HepG2 (cell line): Measurements from ENCODE around the gene ZNF492. TPM values are rescaled to one million over a fixed set of nuclear protein-coding genes. Genes with fewer than 3 reads are reported as not detected.

Source experiments
- ATAC-seq: fragments of 200-7000 bp; cut with Tn5 transposase; 3 replicates; pipeline ENCODE4 v1.9.1; 2020; ENCODE audit warnings: mild to moderate bottlenecking, moderate library complexity
- BruUV-seq: library from RNA; stranded (reverse); fragments of 400-500 nt; replicated peaks from 2 replicates; lab custom pipeline; 2021; lab: Mats Ljungman, UMichigan
- CTCF ChIA-PET: fragments of 300-600 bp; formaldehyde crosslinking; extraction: SDS; loops from one replicate; lab custom pipeline; 2021; ENCODE audit warnings: low total read pairs, inconsistent platforms, low intra/inter-chr PET ratio; lab: Yijun Ruan, JAX
- POLR2A ChIA-PET: fragments of 350-600 bp; sonication (Branson Sonifier 250); formaldehyde crosslinking; loops from one replicate; lab custom pipeline; 2020; ENCODE audit warnings: antibody characterized with exemption, inconsistent platforms; lab: Yijun Ruan, JAX
- DNase-seq: peaks from one replicate; pipeline ENCODE4 v3.0.0-alpha.2; 2015; ENCODE audit warnings: low spot score
- FAIRE-seq: peaks from 3 replicates; lab custom pipeline; 2011; peaks lifted over from hg19 to GRCh38; lab: Jason Lieb, UNC
- H2AFZ ChIP-seq: one replicate; pipeline ENCODE4 v1.6.1; 2011; ENCODE audit warnings: low read length, inconsistent platforms
- H3K27ac ChIP-seq: fragments of 300-600 bp; 3 replicates; pipeline ENCODE4 v1.8.0; 2011; ENCODE audit warnings: mixed run types, mild to moderate bottlenecking, mixed read lengths, low read length, inconsistent platforms; ENCODE audit not compliant: insufficient read depth; ENCODE audit errors: extremely low read length
- H3K27me3 ChIP-seq, 2 experiments: fragments of 200-600 bp in 1 of 2; 2 replicates in 1 of 2; 3 replicates in 1 of 2; pipeline versions ENCODE4 v1.6.0 to v1.8.0; 2011; ENCODE audit warnings: low read length in 2 of 2, mild to moderate bottlenecking in 2 of 2, moderate library complexity in 2 of 2, inconsistent platforms in 1 of 2; ENCODE audit not compliant: insufficient read depth in 2 of 2, control insufficient read depth in 1 of 2
- H3K36me3 ChIP-seq, 2 experiments: fragments of 200-600 bp in 1 of 2; replicated peaks in 1 of 2; 2 replicates in 1 of 2; 3 replicates in 1 of 2; pipeline versions ENCODE4 v1.5.1 to v1.8.0; 2011; ENCODE audit warnings: low read length in 2 of 2, inconsistent platforms in 1 of 2; ENCODE audit not compliant: insufficient read depth in 2 of 2, control insufficient read depth in 1 of 2
- H3K4me1 ChIP-seq: 2 replicates; pipeline ENCODE4 v1.5.1; 2012; ENCODE audit warnings: low read length, inconsistent platforms; ENCODE audit not compliant: insufficient read depth
- H3K4me2 ChIP-seq: 2 replicates; pipeline ENCODE4 v1.6.0; 2011; ENCODE audit warnings: low read depth, low read length, inconsistent platforms
- H3K4me3 ChIP-seq, 3 experiments: fragments of 200-600 bp in 1 of 3; sonication (generic), shearing (Covaris generic) in 1 of 3; replicated peaks in 1 of 3; 2 replicates each; pipeline ENCODE4 v1.5.1; 2011 to 2016; ENCODE audit warnings: low read length in 3 of 3, inconsistent platforms in 2 of 3, low read depth in 2 of 3, mild to moderate bottlenecking in 2 of 3, control low read depth in 1 of 3, mixed read lengths in 1 of 3; ENCODE audit not compliant: insufficient read depth in 1 of 3
- H3K79me2 ChIP-seq: one replicate; pipeline ENCODE4 v1.6.1; 2011; ENCODE audit warnings: low read length, inconsistent platforms; ENCODE audit not compliant: insufficient read depth
- H3K9ac ChIP-seq: 2 replicates; pipeline ENCODE4 v1.6.0; 2011; ENCODE audit warnings: mild to moderate bottlenecking, low read depth, low read length, inconsistent platforms; ENCODE audit not compliant: insufficient read depth
- H3K9me3 ChIP-seq: 2 replicates; pipeline ENCODE4 v1.5.1; 2012; ENCODE audit warnings: mild to moderate bottlenecking, low read length
- H4K20me1 ChIP-seq: 2 replicates; pipeline ENCODE4 v1.6.0; 2011; ENCODE audit warnings: inconsistent platforms, mild to moderate bottlenecking, low read length, moderate library complexity; ENCODE audit not compliant: insufficient read depth
- ATF7 ChIP-seq, 2 experiments: fragments of 450-650 bp in 1 of 2; sonication (generic) in 1 of 2; formaldehyde crosslinking in 1 of 2; IDR thresholded peaks; 2 replicates each; pipeline versions ENCODE4 v1.4.0 to v1.6.1; 2016 to 2020; ENCODE audit warnings: antibody characterized with exemption in 1 of 2, mild to moderate bottlenecking in 1 of 2, missing genetic modification reagents in 1 of 2
- BRF2 ChIP-seq: sonication (generic); formaldehyde crosslinking; IDR thresholded peaks from 2 replicates; pipeline ENCODE4 v1.8.1; 2022; ENCODE audit warnings: mild to moderate bottlenecking, missing genetic modification reagents
- ELF3 ChIP-seq: IDR thresholded peaks from 2 replicates; pipeline ENCODE4 v1.6.1; 2016; ENCODE audit warnings: missing genetic modification reagents, missing compliant biosample characterization
- FOXJ3 ChIP-seq: sonication (generic); formaldehyde crosslinking; IDR thresholded peaks from 2 replicates; pipeline ENCODE4 v1.4.0; 2020; ENCODE audit warnings: missing genetic modification reagents, mild to moderate bottlenecking, borderline replicate concordance
- KDM6A ChIP-seq: IDR thresholded peaks from 2 replicates; pipeline ENCODE4 v1.6.1; 2016; ENCODE audit warnings: low read depth
- LBX2 ChIP-seq: sonication (generic); formaldehyde crosslinking; IDR thresholded peaks from 2 replicates; pipeline ENCODE4 v1.5.0; 2020; ENCODE audit warnings: missing genetic modification reagents, mild to moderate bottlenecking, borderline replicate concordance
- LRRFIP1 ChIP-seq: sonication (generic); formaldehyde crosslinking; conservative IDR thresholded peaks from 2 replicates; pipeline ENCODE4 v1.4.0; 2020; ENCODE audit warnings: missing genetic modification reagents
- MLXIP ChIP-seq: sonication (generic); formaldehyde crosslinking; IDR thresholded peaks from 2 replicates; pipeline ENCODE4 v1.9.0; 2021; ENCODE audit warnings: missing genetic modification reagents, borderline replicate concordance
- RFX5 ChIP-seq: IDR thresholded peaks from 2 replicates; pipeline ENCODE4 v1.6.1; 2011; ENCODE audit warnings: low read depth, low read length, improper control_type of control experiment
- SATB2 ChIP-seq: sonication (generic); formaldehyde crosslinking; IDR thresholded peaks from 2 replicates; pipeline ENCODE4 v1.5.0; 2020; ENCODE audit warnings: missing genetic modification reagents
- ZBTB33 ChIP-seq: sonication (generic); formaldehyde crosslinking; IDR thresholded peaks from 2 replicates; pipeline ENCODE4 v1.4.0; 2020; ENCODE audit warnings: missing genetic modification reagents
- ZFP37 ChIP-seq: sonication (generic); formaldehyde crosslinking; IDR thresholded peaks from 2 replicates; pipeline ENCODE4 v1.4.0; 2020; ENCODE audit warnings: missing genetic modification reagents, borderline replicate concordance
- ZKSCAN5 ChIP-seq: sonication (generic); formaldehyde crosslinking; IDR thresholded peaks from 2 replicates; pipeline ENCODE4 v1.5.1; 2020; ENCODE audit warnings: mild to moderate bottlenecking, missing genetic modification reagents
- ZNF484 ChIP-seq: sonication (generic); formaldehyde crosslinking; IDR thresholded peaks from 2 replicates; pipeline ENCODE4 v1.5.1; 2020; ENCODE audit warnings: mild to moderate bottlenecking, low read depth, missing genetic modification reagents, borderline replicate concordance
- ZNF549 ChIP-seq: sonication (generic); formaldehyde crosslinking; IDR thresholded peaks from 2 replicates; pipeline ENCODE4 v1.5.0; 2020; ENCODE audit warnings: missing genetic modification reagents
- ZNF572 ChIP-seq: sonication (generic); formaldehyde crosslinking; IDR thresholded peaks from 2 replicates; pipeline ENCODE4 v1.5.1; 2020; ENCODE audit warnings: mild to moderate bottlenecking, missing genetic modification reagents
- ZNF850 ChIP-seq: sonication (generic); formaldehyde crosslinking; conservative IDR thresholded peaks from 2 replicates; pipeline ENCODE4 v1.9.0; 2021; ENCODE audit warnings: mild to moderate bottlenecking, missing genetic modification reagents
- WGBS: methylation state at CpG from one replicate; pipeline ENCODE4 v1.1.6; 2017; ENCODE audit warnings: low lambda C conversion rate; 5-methylcytosine and 5-hydroxymethylcytosine counted together
- in situ Hi-C: cut with HindIII; loops from 2 replicates; pipeline ENCODE4 v1.10.0; 2017; ENCODE audit warnings: low pct_unique_long_range_greater_than_20kb; ENCODE audit not compliant: extremely low pct_ligation_motif_present
- intact Hi-C: fragments of 100-400 bp; cut with micrococcal nuclease; formaldehyde crosslinking; loops from one replicate; pipeline ENCODE4 v1.10.0; 2022; ENCODE audit not compliant: unreplicated experiment
- polyA plus RNA-seq, 8 experiments: library from polyadenylated mRNA; depleted of rRNA in 3 of 8; stranded (reverse) in 7 of 8; unstranded in 1 of 8; fragments of >200 nt; fragmentation: Illumina TruSeq in 4 of 8; extraction: Trizol in 4 of 8; gene quantifications; 2 replicates each; pipeline versions ENCODE4 v1.2.1 to v1.2.3, GENCODE V29; 2011 to 2016; ENCODE audit warnings: low read depth in 4 of 8, missing spikeins in 1 of 8, mixed read lengths in 1 of 8; ENCODE audit not compliant: insufficient read depth in 1 of 8
- total RNA-seq, 5 experiments: library from RNA; depleted of rRNA; stranded (reverse); fragments of >200 nt; fragmentation: Illumina TruSeq; extraction: Trizol; gene quantifications; 2 replicates each; pipeline ENCODE4 v1.2.3, GENCODE V29; 2016; ENCODE audit warnings: low read depth in 1 of 5

ZNF492 gene
- total and polyA plus RNA-seq, 2 of the 13 experiments (the other 11 are each of a cell fraction or from before 2014, with no cell fraction given), result not detected

- H3K36me3 ChIP-seq, result no peaks in the 10 kb centered on the region
- ChIA-PET POLR2A (no interaction called here), CTCF (no interaction called here)
- no peak overlapping the region for H3K9ac ChIP-seq
- 0% methylated on average over 2 of the region's 6 CpGs for WGBS
- H4K20me1 ChIP-seq, result no peaks in the 10 kb centered on the region
- DNase-seq (no peak), ATAC-seq (no peak), FAIRE-seq (no peak)
- no peaks in the 10 kb centered on the region for H3K4me1 ChIP-seq
- no peak overlapping the region for H3K27ac ChIP-seq
- no TSS peak for BruUV-seq
- no peaks in the 10 kb centered on the region for H3K27me3 ChIP-seq
- no peaks in the 10 kb centered on the region for H3K79me2 ChIP-seq
- in situ Hi-C loops, result no loop called here
- H3K4me2 ChIP-seq, result no peak overlapping the region
- intact Hi-C loops, result no loop called here
- no peak overlapping the region for H2AFZ ChIP-seq
- no peak overlapping the region for H3K4me3 ChIP-seq
- peaks cover 81% of the 10 kb centered on the region for H3K9me3 ChIP-seq
- TF ChIP-seq ATF7 (IDR thresholded peaks at IDR 0.05) (no peak), ATF7 (CRISPR knock-in tag; IDR thresholded peaks at IDR 0.05) (no peak), LBX2 (CRISPR knock-in tag) (no peak), ZKSCAN5 (CRISPR knock-in tag) (no peak), KDM6A (CRISPR knock-in tag) (no peak), ZFP37 (CRISPR knock-in tag) (no peak), ELF3 (CRISPR knock-in tag) (no peak), RFX5 (no peak), ZNF850 (CRISPR knock-in tag) (no peak), ZNF572 (CRISPR knock-in tag) (no peak), ZNF549 (CRISPR knock-in tag) (no peak), BRF2 (CRISPR knock-in tag) (no peak), SATB2 (CRISPR knock-in tag) (no peak), ZBTB33 (CRISPR knock-in tag) (no peak), ZNF484 (CRISPR knock-in tag) (no peak), MLXIP (CRISPR knock-in tag) (no peak), FOXJ3 (CRISPR knock-in tag) (no peak), LRRFIP1 (CRISPR knock-in tag) (no peak)
Measured at GRCh38 chr19:22628401-22628800, 5.7 kb upstream of the ZNF492 start.
